Body of pancreas (tissue), 4 donors: Measurements from ENCODE around the gene TSFM. TPM values are rescaled to one million over a fixed set of nuclear protein-coding genes. Genes with fewer than 3 reads are reported as not detected.

Experiments
- ATAC-seq: fragments of 150-250 bp; one replicate; pipeline ENCODE4 v1.9.1; 2016
- DNase-seq, 4 donors: peaks; one replicate each; pipeline ENCODE4 v3.0.0-alpha.2; 2019
- H3K27ac ChIP-seq, 4 donors: fragments of 200-600 bp; sonication (generic); 1 replicate in 3 of 4; 2 replicates in 1 of 4; pipeline versions ENCODE4 v1.5.1 to v1.6.1; 2016 to 2019; ENCODE audit warnings: mild to moderate bottlenecking in 1 of 4, mixed read lengths in 1 of 4, moderate library complexity in 1 of 4
- H3K27me3 ChIP-seq, 2 donors: fragments of 200-600 bp; sonication (generic); one replicate each; pipeline ENCODE4 v1.6.0; 2016; ENCODE audit warnings: mild to moderate bottlenecking in 1 of 2
- H3K36me3 ChIP-seq, 2 donors: fragments of 200-600 bp; sonication (generic); replicated peaks in 1 of 2; 2 replicates each; pipeline ENCODE4 v1.5.1; 2016; ENCODE audit warnings: low read depth in 2 of 2; ENCODE audit not compliant: insufficient read depth in 1 of 2
- H3K4me1 ChIP-seq: fragments of 200-600 bp; sonication (generic); one replicate; pipeline ENCODE4 v1.6.0; 2016
- H3K4me3 ChIP-seq, 2 donors: fragments of 200-600 bp; sonication (generic); 1 replicate in 1 of 2; 2 replicates in 1 of 2; pipeline ENCODE4 v1.5.1; 2016 to 2019
- H3K9me3 ChIP-seq, 3 donors: fragments of 200-600 bp; sonication (generic); 1 replicate in 2 of 3; 2 replicates in 1 of 3; pipeline ENCODE4 v1.5.1; 2016
- POLR2A ChIP-seq, 3 donors: fragments of 450-650 bp; IDR thresholded peaks; one replicate each; pipeline ENCODE4 v1.6.1; 2016; ENCODE audit warnings: antibody characterized with exemption in 3 of 3, mild to moderate bottlenecking in 2 of 3
- WGBS, 2 donors: methylation state at CpG; one replicate each; pipeline ENCODE4 v1.1.5; 2017; 5-methylcytosine and 5-hydroxymethylcytosine counted together
- intact Hi-C: fragments of 100-400 bp; cut with DNase I; formaldehyde crosslinking; loops from one replicate; pipeline ENCODE4 v1.15.1; 2023
- total RNA-seq, 2 donors: library from RNA; depleted of rRNA; stranded (reverse); fragments of >200 nt; gene quantifications; one replicate each; pipeline ENCODE4 v1.1.0, GENCODE V29; 2016
- TF ChIP-seq, protein P1 (sequence below), 7 experiments: fragments of 450-650 bp in 4 of 7; fragments of 200-600 bp in 3 of 7; sonication (generic) in 3 of 7; IDR thresholded peaks; one replicate each; pipeline ENCODE4 v1.5.1; 2016 to 2019; ENCODE audit warnings: antibody characterized with exemption in 7 of 7

TSFM gene
- total RNA-seq, 2 donors from 2014 or later, result 9.2 to 18.4 TPM

DNA sequence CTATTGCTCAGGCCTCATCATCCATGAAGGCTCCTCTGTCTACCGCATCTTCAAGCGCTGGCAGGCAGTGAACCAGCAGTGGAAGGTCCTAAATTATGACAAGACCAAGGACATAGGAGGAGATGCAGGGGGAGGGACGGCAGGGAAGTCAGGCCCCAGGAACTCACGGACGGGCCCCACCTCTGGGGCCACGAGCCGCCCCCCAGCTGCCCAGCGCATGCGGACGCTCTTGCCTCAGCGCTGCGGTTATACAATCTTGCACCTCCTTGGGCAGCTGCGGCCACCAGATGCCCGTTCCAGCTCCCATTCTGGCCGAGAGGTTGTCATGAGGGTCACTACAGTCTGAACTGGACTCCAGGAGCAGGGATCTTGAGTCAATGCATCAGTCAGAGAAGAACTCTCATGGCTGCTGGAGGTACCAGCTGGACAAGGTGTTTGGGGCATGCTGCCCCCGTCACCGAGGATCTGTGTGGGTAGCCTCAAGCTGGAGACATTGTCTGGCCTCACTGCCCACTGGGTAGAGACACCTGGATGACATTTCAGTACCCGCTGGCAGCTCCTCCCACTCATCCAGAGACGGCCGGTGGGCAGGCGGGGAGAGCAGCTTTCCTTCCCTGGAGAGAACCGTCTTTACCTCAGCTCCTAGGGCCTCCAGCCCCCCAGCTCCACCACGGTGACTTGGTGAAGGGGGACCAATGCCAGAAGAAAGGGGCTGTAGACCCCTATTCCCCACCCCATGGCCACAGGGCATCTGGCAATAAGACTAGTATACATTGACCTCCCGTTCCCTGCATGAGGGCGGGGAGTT is 23.8 kb upstream of the TSFM start:
- ATAC-seq, result no peak
- H3K27ac ChIP-seq, result no peak overlapping the region
- H3K9me3 ChIP-seq, result no peaks in the 10 kb centered on the region
- intact Hi-C loops, result no loop called here
- WGBS, 2 donors, result 88 to 92% methylated on average over 16 to 25 of the region's 25 CpGs
- TF ChIP-seq, protein P1, sequence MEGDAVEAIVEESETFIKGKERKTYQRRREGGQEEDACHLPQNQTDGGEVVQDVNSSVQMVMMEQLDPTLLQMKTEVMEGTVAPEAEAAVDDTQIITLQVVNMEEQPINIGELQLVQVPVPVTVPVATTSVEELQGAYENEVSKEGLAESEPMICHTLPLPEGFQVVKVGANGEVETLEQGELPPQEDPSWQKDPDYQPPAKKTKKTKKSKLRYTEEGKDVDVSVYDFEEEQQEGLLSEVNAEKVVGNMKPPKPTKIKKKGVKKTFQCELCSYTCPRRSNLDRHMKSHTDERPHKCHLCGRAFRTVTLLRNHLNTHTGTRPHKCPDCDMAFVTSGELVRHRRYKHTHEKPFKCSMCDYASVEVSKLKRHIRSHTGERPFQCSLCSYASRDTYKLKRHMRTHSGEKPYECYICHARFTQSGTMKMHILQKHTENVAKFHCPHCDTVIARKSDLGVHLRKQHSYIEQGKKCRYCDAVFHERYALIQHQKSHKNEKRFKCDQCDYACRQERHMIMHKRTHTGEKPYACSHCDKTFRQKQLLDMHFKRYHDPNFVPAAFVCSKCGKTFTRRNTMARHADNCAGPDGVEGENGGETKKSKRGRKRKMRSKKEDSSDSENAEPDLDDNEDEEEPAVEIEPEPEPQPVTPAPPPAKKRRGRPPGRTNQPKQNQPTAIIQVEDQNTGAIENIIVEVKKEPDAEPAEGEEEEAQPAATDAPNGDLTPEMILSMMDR (IDR thresholded peaks at IDR 0.05), result no peak
- TF ChIP-seq POLR2A (IDR thresholded peaks at IDR 0.05), result no peak
- no peaks in the 10 kb centered on the region for H3K27me3 ChIP-seq
- no peaks in the 10 kb centered on the region for H3K36me3 ChIP-seq
- no peak overlapping the region for H3K4me3 ChIP-seq
- H3K4me1 ChIP-seq, result peaks cover 18% of the 10 kb centered on the region
- DNase-seq, result no peak

DNA sequence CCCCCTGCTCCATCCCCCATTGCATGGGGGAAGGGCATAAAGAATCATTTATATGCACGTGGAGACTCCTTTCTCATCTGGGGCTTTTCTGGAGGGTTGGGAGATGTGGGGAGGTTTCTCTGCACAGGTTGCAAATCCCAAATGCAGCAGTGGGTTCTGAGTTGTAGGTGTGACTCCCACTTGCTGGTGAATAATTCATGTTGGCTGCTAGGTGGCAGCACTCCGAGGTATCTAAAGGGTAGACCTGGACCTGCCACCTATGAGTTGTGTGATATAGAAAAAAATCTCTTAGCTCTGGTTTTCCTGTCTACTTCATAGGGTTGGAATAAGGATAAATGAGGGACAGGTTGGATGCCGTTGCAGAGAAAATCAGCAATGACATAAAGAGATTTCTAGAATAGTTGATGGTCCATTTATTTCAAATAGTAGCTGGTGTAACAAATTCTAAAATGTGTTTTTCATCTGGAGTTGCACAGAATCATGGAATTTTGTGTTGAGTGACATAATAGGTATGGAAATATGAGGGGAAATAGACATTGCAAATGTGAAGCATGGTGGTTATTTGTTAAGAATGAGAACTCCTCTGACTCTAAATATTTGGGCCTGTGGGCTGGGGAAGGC is 23.1 kb upstream of the TSFM start:
- DNase-seq, result peak; percentile 57 to 63 (median 58)
- H3K36me3 ChIP-seq, result no peaks in the 10 kb centered on the region
- no peak for TF ChIP-seq POLR2A (IDR thresholded peaks at IDR 0.05)
- TF ChIP-seq, protein P1 (IDR thresholded peaks at IDR 0.05), result peak; percentile 33 to 60 (median 49)
- no peaks in the 10 kb centered on the region for H3K9me3 ChIP-seq
- intact Hi-C loops, result no loop called here
- no peak overlapping the region for H3K27ac ChIP-seq
- WGBS, 2 donors, result 17 to 29% methylated on average over 3 of the region's 3 CpGs
- peak; percentile 37 for ATAC-seq
- H3K4me1 ChIP-seq, result peaks cover 20% of the 10 kb centered on the region
- no peak overlapping the region for H3K4me3 ChIP-seq
- H3K27me3 ChIP-seq, result no peaks in the 10 kb centered on the region

DNA sequence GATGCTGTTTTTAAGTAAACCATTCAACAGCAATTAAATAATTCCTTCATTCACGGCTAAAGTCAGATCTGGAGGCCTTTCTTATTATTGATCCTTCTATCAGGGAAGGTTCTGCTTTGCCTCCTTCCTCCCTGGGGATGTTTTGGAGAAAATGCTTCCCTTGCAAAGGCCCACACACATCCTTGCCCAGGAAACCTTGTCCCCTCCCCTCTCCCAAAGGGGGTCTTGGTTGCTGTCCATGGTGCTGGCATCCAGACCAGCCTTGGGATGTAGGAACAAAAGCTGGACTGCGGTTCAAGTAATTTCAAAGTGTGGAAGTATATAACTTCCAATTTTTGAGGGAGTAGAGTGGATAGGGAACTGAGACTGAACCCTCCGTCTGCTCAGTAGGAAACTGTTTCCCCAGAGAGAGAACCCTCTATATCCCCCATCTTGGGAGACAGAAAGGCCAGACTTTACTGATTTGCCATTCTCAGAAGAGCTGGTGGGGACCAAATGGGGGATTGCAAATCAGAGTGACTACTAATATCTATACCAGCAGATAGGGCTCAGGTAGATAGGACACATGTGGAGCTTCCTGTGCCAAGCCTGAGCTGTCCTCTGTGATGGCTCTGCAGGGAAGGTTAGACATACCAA is 22.1 kb upstream of the TSFM start:
- 84 to 86% methylated on average over 3 of the region's 3 CpGs for WGBS, 2 donors
- intact Hi-C loops, result no loop called here
- ATAC-seq, result no peak
- Histone ChIP-seq H3K36me3 (no peaks in the 10 kb centered on the region), H3K27me3 (no peaks in the 10 kb centered on the region), H3K4me1 (peaks cover 28% of the 10 kb centered on the region), H3K27ac (no peak overlapping the region), H3K4me3 (no peak overlapping the region), H3K9me3 (no peaks in the 10 kb centered on the region)
- DNase-seq, result no peak
- TF ChIP-seq POLR2A (IDR thresholded peaks at IDR 0.05), result no peak
- TF ChIP-seq, protein P1 (IDR thresholded peaks at IDR 0.05), result no peak

DNA sequence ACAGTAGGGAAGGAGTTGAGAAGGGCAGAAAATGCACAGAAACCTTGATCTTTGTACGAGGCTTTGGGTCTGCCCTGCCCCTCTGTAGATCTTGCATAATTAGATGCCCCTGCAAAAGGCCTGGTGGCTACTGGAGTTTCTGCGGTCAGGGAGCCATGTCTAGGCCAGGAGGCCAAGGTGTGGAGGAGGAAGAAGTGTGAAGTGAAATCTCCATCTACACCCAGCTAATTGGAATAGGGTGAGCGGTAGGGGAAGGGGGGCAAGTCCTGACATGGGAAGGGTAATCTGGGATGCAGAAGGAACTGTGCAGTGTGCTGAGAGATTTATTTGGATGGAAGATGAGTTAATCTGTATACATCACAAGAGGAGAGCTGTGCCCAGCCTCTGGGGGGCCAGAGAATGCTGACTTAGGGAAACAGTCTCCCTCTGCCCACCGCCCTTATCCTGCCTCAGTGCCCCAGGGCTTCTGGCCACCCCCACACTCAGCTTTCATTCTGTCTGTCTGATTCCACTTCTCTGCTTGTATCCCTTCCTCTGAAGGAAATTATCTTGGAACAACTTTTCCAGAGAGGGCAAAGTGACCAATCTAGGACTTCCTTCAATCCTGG is 21.1 kb upstream of the TSFM start:
- H3K27me3 ChIP-seq, result no peaks in the 10 kb centered on the region
- DNase-seq (no peak), ATAC-seq (no peak)
- intact Hi-C loops, result no loop called here
- peaks cover 30% of the 10 kb centered on the region for H3K4me1 ChIP-seq
- no peaks in the 10 kb centered on the region for H3K9me3 ChIP-seq
- WGBS, 2 donors, result 88 to 92% methylated on average over 4 of the region's 4 CpGs
- no peak overlapping the region for H3K27ac ChIP-seq
- H3K36me3 ChIP-seq, result no peaks in the 10 kb centered on the region
- no peak for TF ChIP-seq POLR2A (IDR thresholded peaks at IDR 0.05)
- TF ChIP-seq, protein P1 (IDR thresholded peaks at IDR 0.05), result no peak
- no peak overlapping the region for H3K4me3 ChIP-seq
